D721Med (cell line): ENCODE results near the gene DIP2C.

Source experiments
- DNase-seq: peaks from one replicate; pipeline ENCODE4 v3.0.0; 2011; ENCODE audit warnings: low spot score; ENCODE audit not compliant: insufficient read length
- FAIRE-seq: peaks from 2 replicates; lab custom pipeline; 2011; peaks lifted over from hg19 to GRCh38; lab: Jason Lieb, UNC
- TF ChIP-seq, protein P1 (sequence below): IDR thresholded peaks from 2 replicates; pipeline ENCODE4 v1.5.1; 2012; ENCODE audit warnings: mild to moderate bottlenecking, control low read depth; ENCODE audit not compliant: insufficient read depth; ENCODE audit errors: missing control alignments

DIP2C gene

DNA sequence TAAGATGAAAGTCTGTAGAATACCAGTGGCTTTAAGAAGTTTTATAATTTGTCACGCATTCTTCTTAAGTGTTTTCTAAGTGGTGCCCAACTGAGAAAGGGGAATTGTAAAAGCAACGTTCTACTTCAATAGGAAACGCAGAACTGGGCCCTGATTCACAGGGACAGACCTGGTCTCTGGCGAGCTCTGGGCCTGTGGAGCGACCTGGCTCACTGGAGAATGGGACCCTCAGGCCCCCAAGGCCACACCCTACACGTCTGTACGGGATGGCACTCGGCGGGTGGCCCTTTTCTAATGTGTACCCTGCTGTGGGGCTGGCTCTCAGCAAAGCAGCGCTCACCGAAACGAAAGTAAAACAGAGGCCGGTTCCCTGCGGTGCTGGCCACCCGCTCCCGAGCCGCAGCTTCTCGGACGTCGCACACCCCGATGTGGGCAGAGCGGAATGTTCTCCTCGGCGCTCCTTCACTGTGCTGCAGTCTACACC, 205.0 kb downstream of the DIP2C start:
- DNase-seq (no peak), FAIRE-seq (no peak)
- TF ChIP-seq, protein P1, sequence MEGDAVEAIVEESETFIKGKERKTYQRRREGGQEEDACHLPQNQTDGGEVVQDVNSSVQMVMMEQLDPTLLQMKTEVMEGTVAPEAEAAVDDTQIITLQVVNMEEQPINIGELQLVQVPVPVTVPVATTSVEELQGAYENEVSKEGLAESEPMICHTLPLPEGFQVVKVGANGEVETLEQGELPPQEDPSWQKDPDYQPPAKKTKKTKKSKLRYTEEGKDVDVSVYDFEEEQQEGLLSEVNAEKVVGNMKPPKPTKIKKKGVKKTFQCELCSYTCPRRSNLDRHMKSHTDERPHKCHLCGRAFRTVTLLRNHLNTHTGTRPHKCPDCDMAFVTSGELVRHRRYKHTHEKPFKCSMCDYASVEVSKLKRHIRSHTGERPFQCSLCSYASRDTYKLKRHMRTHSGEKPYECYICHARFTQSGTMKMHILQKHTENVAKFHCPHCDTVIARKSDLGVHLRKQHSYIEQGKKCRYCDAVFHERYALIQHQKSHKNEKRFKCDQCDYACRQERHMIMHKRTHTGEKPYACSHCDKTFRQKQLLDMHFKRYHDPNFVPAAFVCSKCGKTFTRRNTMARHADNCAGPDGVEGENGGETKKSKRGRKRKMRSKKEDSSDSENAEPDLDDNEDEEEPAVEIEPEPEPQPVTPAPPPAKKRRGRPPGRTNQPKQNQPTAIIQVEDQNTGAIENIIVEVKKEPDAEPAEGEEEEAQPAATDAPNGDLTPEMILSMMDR = no peak

DNA sequence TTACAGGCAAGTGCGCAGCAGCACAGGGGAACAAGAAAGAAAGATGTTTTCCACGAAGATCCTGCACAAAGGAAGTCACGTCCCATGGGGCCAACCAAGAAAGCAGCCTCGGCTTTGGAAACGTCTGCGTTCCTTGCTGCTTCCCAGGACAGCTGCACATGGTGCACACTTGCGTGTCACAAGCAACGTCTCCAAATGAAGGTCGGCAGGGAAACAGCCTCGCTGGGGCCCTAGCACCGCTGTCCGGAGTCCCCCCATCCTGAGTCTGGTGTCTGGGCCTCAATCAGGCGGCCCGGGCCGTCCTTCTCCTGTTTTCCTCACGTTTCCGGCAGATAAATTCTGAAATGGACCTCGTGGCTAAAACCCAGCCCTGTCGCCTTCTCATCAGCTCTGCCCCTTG, 206.2 kb downstream of the DIP2C start:
- TF ChIP-seq, protein P1 = no peak
- no peak for FAIRE-seq

DNA sequence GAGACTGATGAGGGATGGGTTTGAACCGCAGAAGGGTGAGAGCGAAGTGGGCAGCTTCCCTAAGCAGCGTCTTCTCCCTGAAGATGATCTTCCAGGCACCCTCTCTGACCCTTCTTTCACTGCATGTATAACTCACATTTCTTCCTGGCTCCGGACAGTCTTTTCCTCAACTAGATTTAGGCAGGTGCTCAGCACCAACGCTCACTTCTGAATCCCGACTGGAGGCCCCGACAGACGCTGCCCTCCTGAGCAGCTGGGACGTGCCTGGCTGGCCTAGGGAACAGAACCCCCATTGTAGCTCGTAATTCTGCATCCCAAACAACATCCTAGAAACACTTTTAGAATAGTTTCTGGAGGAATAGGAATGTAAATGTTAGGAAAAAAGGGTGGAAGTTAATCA, 206.6 kb downstream of the DIP2C start:
- DNase-seq (no peak), FAIRE-seq (no peak)
- TF ChIP-seq, protein P1 = no peak

More for the DNA sequence above, 206.2 kb downstream of the DIP2C start:
- no peak for DNase-seq

DNA sequence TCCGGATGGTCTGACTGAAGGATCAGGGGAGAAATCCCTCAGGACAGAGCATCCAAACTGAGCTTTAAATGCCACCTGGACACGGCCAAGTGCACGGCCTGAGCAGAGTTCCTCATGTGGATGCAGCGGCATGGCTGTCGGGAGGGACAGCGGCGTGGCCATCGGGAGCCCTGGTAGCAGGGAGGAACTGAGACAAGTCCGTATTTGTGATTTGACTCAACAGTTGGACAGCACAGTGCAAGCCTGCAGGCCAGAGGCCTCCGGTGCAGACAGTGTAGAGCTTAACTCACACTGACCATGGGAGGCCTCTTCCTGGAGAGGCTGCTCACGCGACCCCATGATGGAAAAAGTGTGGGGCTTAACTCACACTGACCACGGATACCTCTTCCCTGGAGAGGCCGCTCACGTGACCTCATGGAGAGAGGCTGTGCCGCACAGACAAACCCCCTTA, 207.4 kb downstream of the DIP2C start:
- TF ChIP-seq, protein P1 = no peak
- no peak for FAIRE-seq
- DNase-seq = no peak

DNA sequence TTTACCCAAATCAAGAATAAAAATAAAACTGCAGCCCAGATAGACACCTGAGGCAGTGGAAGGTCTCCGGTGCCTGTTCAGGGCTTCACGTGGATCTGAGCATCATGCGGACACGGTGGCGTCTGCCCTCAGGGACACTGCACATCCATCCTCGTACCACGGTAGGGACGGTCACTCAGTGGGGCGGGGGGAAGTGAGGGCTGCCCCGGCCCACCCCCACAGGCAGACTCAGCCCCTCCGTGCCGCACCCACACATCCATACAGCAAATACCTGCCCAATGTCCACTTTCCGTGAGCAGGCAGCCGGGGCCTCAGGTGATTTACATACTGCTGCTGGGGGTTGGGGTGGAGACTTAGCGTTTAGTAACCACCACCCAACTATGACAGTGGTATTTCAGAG, 207.8 kb downstream of the DIP2C start:
- FAIRE-seq (no peak), DNase-seq (no peak)
- TF ChIP-seq, protein P1 = no peak

DNA sequence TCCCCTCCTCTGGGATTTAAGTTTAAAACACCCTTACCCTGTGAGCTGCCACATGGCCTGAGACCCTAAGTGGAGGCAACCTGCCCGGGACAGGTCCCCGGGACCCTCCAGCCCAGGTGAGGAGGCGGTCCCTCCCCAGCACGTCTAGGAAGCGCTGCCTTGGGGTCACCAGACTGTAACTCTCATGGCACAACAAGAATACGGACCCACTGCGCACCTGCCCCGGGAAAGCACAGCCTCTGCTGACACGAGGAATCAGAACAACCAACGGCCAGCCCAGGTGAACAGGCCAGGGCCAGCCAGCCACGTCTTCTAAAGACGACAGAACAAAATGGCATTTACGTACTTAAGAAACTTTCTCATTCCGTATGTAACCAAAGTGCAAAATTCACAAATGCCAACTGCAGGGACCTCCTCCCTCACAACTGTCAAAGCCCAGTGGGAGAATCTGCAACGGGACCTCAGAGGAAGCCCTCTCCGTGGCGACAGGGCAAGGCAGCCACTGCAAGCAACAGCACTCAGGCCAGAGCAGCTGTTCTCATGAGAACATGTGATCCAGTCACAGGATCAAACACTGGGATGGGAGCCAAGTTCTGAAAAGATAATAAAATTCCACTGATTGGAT, 208.4 kb downstream of the DIP2C start:
- no peak for DNase-seq

More for the DNA sequence above, 208.4 kb downstream of the DIP2C start:
- TF ChIP-seq, protein P1 = no peak
- no peak for FAIRE-seq
